ENCODE measurements around the gene DNAJC5G.
"Not testable (repeated sequence)": the region's sequence is repeated elsewhere in the genome, so short reads cannot be mapped to it uniquely, and the experiment has no call there.

The DNAJC5G gene

GRCh38 chr2:27281855-27282559 is 6.8 kb downstream of the DNAJC5G start, which contains the start of gene TRIM54:
TSS of gene TRIM54 (plus strand) at chr2:27282429. CDS start at chr2:27282732, 303 bp downstream.
- DNase-seq: peak in 1 of 2 donors; percentile 50

DNA sequence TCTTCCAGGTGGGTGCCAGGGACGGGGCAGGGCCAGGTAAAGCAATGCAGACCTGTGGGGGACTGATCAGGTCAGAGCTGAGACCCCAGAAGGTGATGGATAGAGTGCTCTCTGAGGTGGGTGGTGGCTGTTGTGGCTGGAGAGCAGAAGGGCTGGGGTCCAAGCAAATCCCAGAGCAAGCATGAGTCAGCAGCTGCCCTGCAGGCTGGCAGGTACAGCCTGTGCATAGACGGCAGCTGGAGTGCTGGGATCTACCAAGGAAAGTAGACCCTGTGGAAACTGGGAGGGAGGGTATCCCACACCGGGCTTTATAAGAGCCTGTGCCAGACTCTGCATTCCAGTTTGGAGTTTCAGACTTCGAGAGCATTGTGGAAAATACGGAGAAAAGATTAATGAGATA is 7.7 kb downstream of the DNAJC5G start:
- no peak for DNase-seq

GRCh38 chr2:27284996-27285395 is 9.8 kb downstream of the DNAJC5G start:
- no peak for DNase-seq

DNA sequence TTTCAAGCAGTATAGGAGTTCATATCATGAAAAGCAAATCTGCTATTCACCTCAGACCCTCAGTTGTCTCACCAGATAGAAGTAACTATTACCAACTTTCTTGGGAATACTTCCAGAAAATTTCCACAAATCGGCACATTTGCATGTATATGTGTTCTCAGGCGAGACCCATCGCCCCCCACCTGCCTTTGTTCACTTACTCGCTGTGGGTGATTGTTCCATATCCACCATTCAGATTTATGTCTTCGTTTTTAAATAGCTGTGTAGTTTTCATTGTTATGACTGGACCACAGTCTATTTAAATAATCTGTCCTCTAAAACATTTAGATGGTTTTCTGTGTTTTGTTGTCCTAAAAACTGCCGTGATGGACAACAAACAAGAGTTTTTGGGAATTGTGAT is 10.2 kb downstream of the DNAJC5G start:
- no peak for DNase-seq

DNA sequence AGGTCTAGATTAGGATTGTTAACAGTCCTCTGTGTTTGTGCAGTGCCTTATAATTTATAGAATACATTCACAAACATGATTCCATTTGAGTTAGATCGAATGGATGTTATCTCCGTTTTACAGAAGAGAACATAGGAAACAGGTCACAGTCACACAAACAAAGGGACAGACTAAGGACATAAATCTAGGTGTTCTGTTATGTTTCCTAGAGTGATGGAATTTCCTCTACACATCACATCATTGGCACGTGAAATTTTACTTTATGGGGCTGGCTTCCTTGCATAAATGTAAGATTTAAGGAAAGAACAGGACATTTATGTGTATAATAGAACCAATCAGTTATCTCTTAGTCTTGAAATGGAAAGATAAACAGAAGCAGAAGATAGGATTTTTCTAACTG is 13.4 kb downstream of the DNAJC5G start:
- no peak for DNase-seq

DNA sequence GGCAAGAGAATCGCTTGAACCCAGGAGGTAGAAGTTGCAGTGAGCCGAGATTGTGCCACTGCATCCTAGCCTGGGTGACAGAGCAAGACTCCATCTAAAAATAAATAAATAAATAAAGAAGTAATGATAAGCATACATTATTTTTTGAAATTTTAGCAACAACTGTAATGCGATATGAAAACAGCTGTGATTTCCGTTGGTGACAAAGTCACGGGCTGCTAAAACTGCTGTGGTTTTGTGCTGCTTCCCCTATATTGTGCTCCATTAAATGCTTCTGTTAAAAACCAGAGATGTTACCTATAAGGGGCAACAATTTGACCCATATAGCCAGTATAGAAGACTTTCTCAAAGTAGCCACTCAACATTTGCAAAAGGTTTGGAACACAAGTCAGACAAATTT is 15.3 kb downstream of the DNAJC5G start:
- DNase-seq: no peak

DNA sequence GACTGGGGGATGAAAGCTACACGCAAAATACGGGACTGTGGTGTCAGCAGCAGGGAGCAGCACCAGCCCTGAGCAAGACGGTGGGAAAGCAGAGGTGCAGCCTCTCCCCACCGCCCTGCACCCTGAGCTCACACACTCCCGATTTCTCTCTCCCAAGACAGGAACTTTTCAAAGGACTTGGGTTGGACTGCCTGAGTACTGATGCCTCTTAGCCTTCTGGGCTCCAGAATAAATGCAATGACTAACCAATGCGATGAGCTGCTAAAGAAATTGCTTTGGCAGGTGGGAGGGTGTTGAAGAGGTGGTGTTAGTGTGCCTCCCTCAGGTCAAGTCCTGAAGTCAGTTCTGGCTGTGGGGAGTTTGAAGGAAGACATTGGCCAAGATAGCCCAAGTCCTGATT is 16.6 kb downstream of the DNAJC5G start:
- DNase-seq: no peak

DNA sequence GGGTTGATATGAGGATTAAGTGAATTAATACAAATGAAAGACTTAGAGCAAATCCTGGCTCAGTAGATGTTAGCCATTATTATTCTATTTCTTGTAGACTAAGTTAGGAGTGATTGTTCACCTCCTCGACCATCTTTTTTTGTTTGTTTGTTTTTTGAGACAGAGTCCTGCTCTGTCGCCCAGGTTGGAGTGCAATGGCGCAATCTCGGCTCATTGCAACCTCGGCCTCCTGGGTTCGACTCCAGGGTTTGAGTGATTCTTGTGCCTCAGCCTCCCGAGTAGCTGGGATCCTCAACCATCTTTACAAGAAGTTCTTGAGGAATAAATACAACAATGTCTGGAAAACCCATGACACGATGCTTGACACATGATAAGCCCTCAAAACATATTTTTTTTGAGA is 19.7 kb downstream of the DNAJC5G start:
- DNase-seq: no peak

- peak; percentile 68 to 78 for DNase-seq
These were observed 21.2 kb downstream of the DNAJC5G start for GRCh38 chr2:27296481-27296880.

GRCh38 chr2:27297195-27297594 is 22.0 kb downstream of the DNAJC5G start:
- DNase-seq: no peak

DNA sequence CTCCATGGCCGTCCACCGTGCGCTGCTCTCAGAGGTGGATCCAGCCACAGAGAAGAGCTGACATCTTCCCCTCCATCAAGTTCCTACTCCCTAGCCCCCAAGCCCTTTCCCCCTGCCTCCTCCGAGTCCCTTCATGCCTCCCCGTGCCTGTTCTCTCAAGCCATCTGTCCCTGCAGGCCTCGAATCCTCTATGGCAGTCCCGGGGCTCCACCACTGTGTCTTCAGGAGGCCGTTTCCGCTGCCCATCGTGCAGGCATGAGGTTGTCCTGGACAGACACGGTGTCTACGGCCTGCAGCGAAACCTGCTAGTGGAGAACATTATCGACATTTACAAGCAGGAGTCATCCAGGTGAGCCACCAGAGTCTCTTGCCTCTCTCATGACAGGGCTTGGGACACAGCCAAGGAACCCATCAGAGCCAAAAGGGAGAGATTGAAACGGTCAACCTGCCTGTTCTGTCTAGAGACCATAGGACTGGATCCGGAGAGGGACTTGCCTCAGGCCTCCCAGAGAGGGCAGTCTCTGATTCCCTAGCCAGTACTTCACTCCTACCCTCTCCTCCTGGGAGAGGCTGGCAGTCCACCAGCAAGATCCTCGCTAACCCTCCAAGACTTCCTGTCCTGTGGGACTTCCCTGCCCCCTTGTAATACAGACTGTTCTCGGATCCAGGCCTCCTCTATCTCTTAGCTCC is 23.3 kb downstream of the DNAJC5G start:
- no peak for DNase-seq

DNA sequence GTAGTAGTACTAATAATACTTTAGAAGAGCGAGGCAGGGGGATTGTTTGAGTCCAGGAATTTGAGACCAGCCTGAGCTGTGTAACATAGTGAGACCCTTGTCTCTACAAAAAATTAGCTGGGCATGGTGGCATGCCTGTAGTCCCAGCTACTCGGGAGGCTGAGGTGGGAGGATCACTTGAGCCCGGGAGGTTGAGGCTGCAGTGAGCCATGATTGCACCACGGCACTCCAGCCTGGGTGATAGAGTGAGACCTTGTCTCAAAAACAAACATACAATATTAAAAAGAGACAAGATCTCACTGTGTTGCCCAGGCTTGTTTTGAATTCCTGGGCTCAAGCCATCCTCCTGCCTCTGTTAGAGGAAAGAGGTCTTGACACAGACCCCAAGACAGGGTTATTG is 25.4 kb downstream of the DNAJC5G start:
- not testable (repeated sequence) for DNase-seq

GRCh38 chr2:27303093-27304025 is 28.1 kb downstream of the DNAJC5G start:
- DNase-seq: peak; percentile 80 to 81

GRCh38 chr2:27304488-27305240 is 29.4 kb downstream of the DNAJC5G start:
- DNase-seq: no peak

- no peak for DNase-seq
These were observed 30.3 kb downstream of the DNAJC5G start for GRCh38 chr2:27305516-27305915.

DNA sequence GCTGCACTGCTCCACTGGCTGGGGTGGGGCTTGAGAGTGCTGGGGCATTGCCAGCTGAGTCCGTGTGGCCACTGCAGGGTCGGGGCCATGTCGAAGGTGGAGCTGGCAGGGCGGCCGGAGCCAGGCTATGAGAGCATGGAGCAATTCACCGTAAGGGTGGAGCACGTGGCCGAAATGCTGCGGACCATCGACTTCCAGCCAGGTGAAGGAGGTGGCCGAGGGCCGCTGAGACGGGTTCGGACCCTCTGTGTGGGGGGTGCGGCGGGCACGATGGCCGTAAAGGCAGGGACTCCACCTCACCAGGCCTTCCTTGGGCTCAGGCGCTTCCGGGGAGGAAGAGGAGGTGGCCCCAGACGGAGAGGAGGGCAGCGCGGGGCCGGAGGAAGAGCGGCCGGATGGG is 30.9 kb downstream of the DNAJC5G start:
- DNase-seq: no peak

GRCh38 chr2:27306573-27307286 is 31.5 kb downstream of the DNAJC5G start:
- DNase-seq: no peak

DNA sequence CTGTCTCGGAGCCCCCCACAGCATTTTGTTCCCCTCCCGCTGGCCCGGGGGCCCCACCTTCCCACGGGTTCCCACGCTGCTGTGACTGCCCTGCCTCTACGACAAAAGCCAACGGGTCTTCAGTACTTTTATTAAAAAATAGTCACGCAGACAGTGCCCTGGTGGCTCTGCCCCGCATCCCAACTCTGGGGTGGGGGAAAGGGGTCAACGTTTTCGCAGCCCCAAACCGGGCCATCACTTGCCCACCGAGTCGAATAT is 32.0 kb downstream of the DNAJC5G start:
- no peak for DNase-seq

GRCh38 chr2:27307545-27308358 is 32.5 kb downstream of the DNAJC5G start:
- DNase-seq: no peak

DNA sequence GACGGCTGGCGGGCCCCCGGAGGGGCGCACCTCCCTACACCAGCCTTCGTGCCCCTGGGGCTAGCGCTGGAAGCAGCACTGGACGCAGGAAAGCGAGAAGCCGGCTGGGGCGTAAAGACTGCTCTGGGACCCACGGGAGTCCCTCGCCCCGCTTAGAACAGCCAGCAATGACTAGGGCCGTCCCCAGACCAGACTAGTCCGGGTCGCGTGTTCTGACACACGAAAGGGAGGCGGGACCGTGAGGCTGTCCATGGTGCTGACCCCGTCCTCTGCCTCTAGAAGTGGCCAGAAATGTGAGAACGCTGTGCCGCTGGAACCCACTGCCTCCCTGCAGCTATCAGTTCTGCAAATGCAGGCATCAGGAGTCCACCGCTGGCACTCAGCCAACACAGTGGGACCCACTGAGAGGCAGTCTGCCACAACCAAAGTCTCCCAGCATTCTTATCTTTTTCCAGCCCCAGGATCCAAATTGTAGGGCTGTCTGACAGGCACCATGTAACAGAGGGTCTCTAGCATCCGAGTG is 33.2 kb downstream of the DNAJC5G start, which contains the start of gene UCN:
Gene UCN, minus strand, starts transcription at position 87 of the 523 bp plus-strand sequence. CDS start 550 bp downstream, outside the sequence.
- no peak for DNase-seq

GRCh38 chr2:27309651-27310050 is 34.4 kb downstream of the DNAJC5G start:
- no peak for DNase-seq
